Measurements from ENCODE around the gene AARSD1. TPM values are rescaled to one million over a fixed set of nuclear protein-coding genes. Genes with fewer than 3 reads are reported as not detected.
"Not testable (repeated sequence)": the region's sequence is repeated elsewhere in the genome, so short reads cannot be mapped to it uniquely, and the experiment has no call there.

Gene AARSD1
- total RNA-seq, 1 donor from 2014 or later, result 70.4 TPM

GRCh38 chr17:42920106-42920900 lies 44.0 kb downstream of the AARSD1 start:
- no peak for TF ChIP-seq CTCF (IDR thresholded peaks at IDR 0.05)
- intact Hi-C loops (cut with micrococcal nuclease), result no loop called here
- POLR2A ChIA-PET, result no interaction called here
- Mint-ChIP-seq H3K36me3 (ENCODE audit: low read depth) (no peaks in the 10 kb centered on the region), H3K27ac (no peak overlapping the region), H3K4me3 (no peak overlapping the region), H3K4me1 (no peaks in the 10 kb centered on the region), H3K27me3 (peaks cover 5% of the 10 kb centered on the region), H3K9me3 (no peaks in the 10 kb centered on the region)
- CTCF ChIA-PET, result no interaction called here
- no peak for ATAC-seq (ENCODE audit: low read depth)
- no peak for DNase-seq

GRCh38 chr17:42919522-42920077 lies 44.7 kb downstream of the AARSD1 start:
- DNase-seq; H3K4me1 Mint-ChIP-seq; H3K4me3 Mint-ChIP-seq; H3K27ac Mint-ChIP-seq; intact Hi-C loops (cut with micrococcal nuclease); H3K9me3 Mint-ChIP-seq; H3K36me3 Mint-ChIP-seq (ENCODE audit: low read depth); POLR2A ChIA-PET; H3K27me3 Mint-ChIP-seq; ATAC-seq (ENCODE audit: low read depth): not testable (repeated sequence)
- CTCF ChIA-PET, result interaction anchor here (1.1 kb wide), 1 partner anchor 9 kb away, joined by 4 read pairs; no protein-coding TSS in a partner anchor

GRCh38 chr17:42918902-42919521 lies 45.2 kb downstream of the AARSD1 start:
- Mint-ChIP-seq H3K36me3 (ENCODE audit: low read depth) (no peaks in the 10 kb centered on the region), H3K27me3 (peaks cover 3% of the 10 kb centered on the region), H3K27ac (no peak overlapping the region), H3K4me1 (no peaks in the 10 kb centered on the region), H3K4me3 (no peak overlapping the region), H3K9me3 (no peaks in the 10 kb centered on the region)
- ATAC-seq (ENCODE audit: low read depth) (no peak), DNase-seq (no peak)
- intact Hi-C loops (cut with micrococcal nuclease), result no loop called here
- ChIA-PET POLR2A (no interaction called here), CTCF (interaction anchor here (1.1 kb wide), 1 partner anchor 10 kb away, joined by 4 read pairs; no protein-coding TSS in a partner anchor)
- TF ChIP-seq CTCF (IDR thresholded peaks at IDR 0.05), result no peak

- ATAC-seq (ENCODE audit: low read depth), result no peak
- POLR2A ChIA-PET, result no interaction called here
- H3K36me3 Mint-ChIP-seq (ENCODE audit: low read depth), result no peaks in the 10 kb centered on the region
Measured at GRCh38 chr17:42917236-42917603, 47.0 kb downstream of the AARSD1 start.

GRCh38 chr17:42916388-42917235 lies 47.6 kb downstream of the AARSD1 start:
- H3K9me3 Mint-ChIP-seq; intact Hi-C loops (cut with micrococcal nuclease); POLR2A ChIA-PET; DNase-seq; H3K4me3 Mint-ChIP-seq; ATAC-seq (ENCODE audit: low read depth); H3K4me1 Mint-ChIP-seq; H3K27ac Mint-ChIP-seq; CTCF ChIA-PET; H3K27me3 Mint-ChIP-seq; H3K36me3 Mint-ChIP-seq (ENCODE audit: low read depth): not testable (repeated sequence)

More at GRCh38 chr17:42917236-42917603, 47.0 kb downstream of the AARSD1 start:
- no peak for DNase-seq
- Mint-ChIP-seq H3K4me3 (no peak overlapping the region), H3K27ac (no peak overlapping the region), H3K4me1 (no peaks in the 10 kb centered on the region), H3K27me3 (peaks cover 1% of the 10 kb centered on the region), H3K9me3 (no peaks in the 10 kb centered on the region)
- CTCF ChIA-PET, result no interaction called here
- TF ChIP-seq CTCF (IDR thresholded peaks at IDR 0.05), result no peak
- intact Hi-C loops (cut with micrococcal nuclease), result no loop called here

- ATAC-seq (ENCODE audit: low read depth); H3K27ac Mint-ChIP-seq; H3K27me3 Mint-ChIP-seq; H3K4me1 Mint-ChIP-seq; POLR2A ChIA-PET; DNase-seq; H3K4me3 Mint-ChIP-seq; CTCF ChIA-PET; intact Hi-C loops (cut with micrococcal nuclease); H3K9me3 Mint-ChIP-seq; H3K36me3 Mint-ChIP-seq (ENCODE audit: low read depth): not testable (repeated sequence)
Measured at GRCh38 chr17:42915288-42915687, 49.0 kb downstream of the AARSD1 start.

All from activated B cell treated with CpG ODN at 0.5 μM for 24 hours (primary cell).